Measurements from ENCODE around the gene MAP2K5. TPM values are rescaled to one million over a fixed set of nuclear protein-coding genes. Genes with fewer than 3 reads are reported as not detected.

Gene MAP2K5
- total RNA-seq, 4 donors from 2014 or later = 10.2 to 13.8 (median 11.9) TPM

DNA sequence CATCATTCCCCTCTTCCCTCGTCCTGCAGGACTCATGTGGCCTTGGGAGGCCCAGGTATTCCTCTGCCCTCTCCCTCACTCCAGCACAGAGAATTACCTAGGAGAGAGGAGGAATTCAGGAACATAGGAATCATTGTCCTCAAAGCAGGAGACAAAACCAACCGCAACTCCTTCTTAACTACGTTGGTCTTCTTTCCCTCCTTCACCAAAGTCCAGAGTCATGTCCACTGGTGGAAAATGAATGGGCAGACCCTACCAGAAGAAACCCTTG lies 227.8 kb downstream of the MAP2K5 start:
- no peaks in the 10 kb centered on the region for H3K27me3 ChIP-seq
- WGBS, 2 donors = 89 to 90% methylated on average over 3 of the region's 3 CpGs
- H3K4me3 ChIP-seq = no peak overlapping the region
- no peaks in the 10 kb centered on the region for H3K9me3 ChIP-seq
- DNase-seq (ENCODE audit: low spot score in 2 of 2) = no peak
- peaks cover 0 to 15% (median 0%) of the 10 kb centered on the region in 3 donors for H3K36me3 ChIP-seq
- no peak overlapping the region for H3K27ac ChIP-seq
- no peaks in the 10 kb centered on the region for H3K4me1 ChIP-seq
- TF ChIP-seq EP300 (IDR thresholded peaks at IDR 0.05) = no peak
- TF ChIP-seq POLR2A (IDR thresholded peaks at IDR 0.05) = no peak
- TF ChIP-seq, protein P1, sequence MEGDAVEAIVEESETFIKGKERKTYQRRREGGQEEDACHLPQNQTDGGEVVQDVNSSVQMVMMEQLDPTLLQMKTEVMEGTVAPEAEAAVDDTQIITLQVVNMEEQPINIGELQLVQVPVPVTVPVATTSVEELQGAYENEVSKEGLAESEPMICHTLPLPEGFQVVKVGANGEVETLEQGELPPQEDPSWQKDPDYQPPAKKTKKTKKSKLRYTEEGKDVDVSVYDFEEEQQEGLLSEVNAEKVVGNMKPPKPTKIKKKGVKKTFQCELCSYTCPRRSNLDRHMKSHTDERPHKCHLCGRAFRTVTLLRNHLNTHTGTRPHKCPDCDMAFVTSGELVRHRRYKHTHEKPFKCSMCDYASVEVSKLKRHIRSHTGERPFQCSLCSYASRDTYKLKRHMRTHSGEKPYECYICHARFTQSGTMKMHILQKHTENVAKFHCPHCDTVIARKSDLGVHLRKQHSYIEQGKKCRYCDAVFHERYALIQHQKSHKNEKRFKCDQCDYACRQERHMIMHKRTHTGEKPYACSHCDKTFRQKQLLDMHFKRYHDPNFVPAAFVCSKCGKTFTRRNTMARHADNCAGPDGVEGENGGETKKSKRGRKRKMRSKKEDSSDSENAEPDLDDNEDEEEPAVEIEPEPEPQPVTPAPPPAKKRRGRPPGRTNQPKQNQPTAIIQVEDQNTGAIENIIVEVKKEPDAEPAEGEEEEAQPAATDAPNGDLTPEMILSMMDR (IDR thresholded peaks at IDR 0.05) = no peak

DNA sequence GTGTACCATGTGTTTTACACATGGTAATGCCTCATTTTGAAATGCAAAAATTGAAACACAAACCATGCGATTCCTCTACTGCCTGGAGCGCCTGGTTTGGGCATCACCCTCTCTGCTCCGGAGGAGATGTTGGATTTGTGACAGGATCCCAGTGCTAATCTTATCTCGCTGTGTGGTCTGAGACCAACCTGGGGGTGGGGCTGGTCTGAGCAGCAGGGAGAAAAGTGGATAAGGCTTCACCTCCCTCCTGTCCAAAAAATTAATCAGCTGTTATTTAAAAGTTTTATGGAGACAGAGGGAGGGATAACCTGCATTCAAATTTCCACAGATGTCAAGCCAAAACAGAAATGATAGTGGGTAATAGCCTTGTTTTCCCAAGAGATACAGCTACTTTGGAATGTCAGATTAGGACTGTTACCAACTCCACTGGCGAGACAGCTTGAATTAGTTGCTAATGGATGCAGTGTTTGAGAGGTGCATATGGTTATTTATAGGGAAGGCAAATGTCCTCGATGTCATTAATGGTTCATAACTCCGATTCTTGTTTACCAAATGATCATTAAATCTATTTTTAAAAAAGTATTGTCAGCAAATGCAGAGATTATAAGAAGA lies 228.8 kb downstream of the MAP2K5 start:
- WGBS, 2 donors = 69 to 71% methylated on average over 7 of the region's 7 CpGs
- no peak overlapping the region for H3K4me3 ChIP-seq
- H3K27ac ChIP-seq = no peak overlapping the region
- H3K4me1 ChIP-seq = no peaks in the 10 kb centered on the region
- H3K36me3 ChIP-seq = peaks cover 0 to 15% (median 0%) of the 10 kb centered on the region in 3 donors
- no peak for DNase-seq (ENCODE audit: low spot score in 2 of 2)
- H3K9me3 ChIP-seq = no peaks in the 10 kb centered on the region
- H3K27me3 ChIP-seq = no peaks in the 10 kb centered on the region
- TF ChIP-seq EP300 (IDR thresholded peaks at IDR 0.05) (no peak), POLR2A (IDR thresholded peaks at IDR 0.05) (no peak)
- TF ChIP-seq, protein P1 (IDR thresholded peaks at IDR 0.05) = no peak

DNA sequence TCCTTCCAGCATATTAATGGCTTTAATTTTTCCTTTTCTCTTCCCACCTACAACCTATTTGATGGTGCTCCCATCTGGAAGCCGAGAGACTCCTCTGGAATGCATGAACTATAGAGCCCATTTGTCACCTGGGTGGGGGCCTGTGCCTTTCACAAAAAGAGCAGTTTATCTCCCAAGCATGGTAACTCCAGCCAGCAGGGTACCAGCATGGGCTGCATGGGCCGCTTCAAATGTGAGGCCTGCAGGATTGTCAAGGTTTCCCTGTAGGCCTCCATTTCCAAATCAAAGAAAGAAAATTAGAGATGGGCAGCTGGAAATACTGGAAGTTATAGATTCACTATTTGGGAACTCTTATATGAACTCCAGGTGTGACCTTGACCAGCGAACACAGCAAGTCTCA lies 232.1 kb downstream of the MAP2K5 start:
- no peaks in the 10 kb centered on the region for H3K4me1 ChIP-seq
- 87 to 93% methylated on average over 3 of the region's 3 CpGs for WGBS, 2 donors

DNA sequence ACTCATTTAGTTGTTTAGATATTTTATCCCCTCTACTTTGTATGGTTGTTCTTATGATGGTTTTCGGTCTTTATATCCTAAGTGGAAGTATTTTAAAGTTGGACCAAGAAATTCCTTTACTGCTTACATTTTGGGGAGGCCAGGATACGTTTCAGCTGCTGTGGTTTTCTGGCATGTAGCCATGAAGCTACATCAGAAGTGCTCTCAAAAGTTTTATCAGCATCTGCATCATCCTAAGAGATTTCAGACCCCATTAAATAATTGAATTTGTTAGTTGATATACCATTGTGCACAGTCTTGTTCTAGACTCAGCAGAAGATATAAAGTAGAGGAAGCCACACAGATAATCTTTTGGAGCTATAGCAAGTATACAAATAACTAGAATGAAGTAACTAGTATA lies 232.7 kb downstream of the MAP2K5 start:
- TF ChIP-seq, protein P1 (IDR thresholded peaks at IDR 0.05) = no peak
- TF ChIP-seq POLR2A (IDR thresholded peaks at IDR 0.05) (no peak), EP300 (IDR thresholded peaks at IDR 0.05) (no peak)
- no peak for DNase-seq (ENCODE audit: low spot score in 2 of 2)
- Histone ChIP-seq H3K27me3 (no peaks in the 10 kb centered on the region), H3K4me3 (no peak overlapping the region), H3K36me3 (peaks cover 0 to 11% (median 0%) of the 10 kb centered on the region in 3 donors), H3K9me3 (no peaks in the 10 kb centered on the region), H3K4me1 (no peaks in the 10 kb centered on the region), H3K27ac (no peak overlapping the region)
- 83 to 90% methylated on average over 2 of the region's 2 CpGs for WGBS, 2 donors

More for the DNA sequence above, 232.1 kb downstream of the MAP2K5 start:
- Histone ChIP-seq H3K4me3 (no peak overlapping the region), H3K27me3 (no peaks in the 10 kb centered on the region), H3K27ac (no peak overlapping the region), H3K9me3 (no peaks in the 10 kb centered on the region), H3K36me3 (peaks cover 0 to 12% (median 0%) of the 10 kb centered on the region in 3 donors)
- TF ChIP-seq POLR2A (IDR thresholded peaks at IDR 0.05) (no peak), EP300 (IDR thresholded peaks at IDR 0.05) (no peak)
- TF ChIP-seq, protein P1 (IDR thresholded peaks at IDR 0.05) = no peak
- no peak for DNase-seq (ENCODE audit: low spot score in 2 of 2)

DNA sequence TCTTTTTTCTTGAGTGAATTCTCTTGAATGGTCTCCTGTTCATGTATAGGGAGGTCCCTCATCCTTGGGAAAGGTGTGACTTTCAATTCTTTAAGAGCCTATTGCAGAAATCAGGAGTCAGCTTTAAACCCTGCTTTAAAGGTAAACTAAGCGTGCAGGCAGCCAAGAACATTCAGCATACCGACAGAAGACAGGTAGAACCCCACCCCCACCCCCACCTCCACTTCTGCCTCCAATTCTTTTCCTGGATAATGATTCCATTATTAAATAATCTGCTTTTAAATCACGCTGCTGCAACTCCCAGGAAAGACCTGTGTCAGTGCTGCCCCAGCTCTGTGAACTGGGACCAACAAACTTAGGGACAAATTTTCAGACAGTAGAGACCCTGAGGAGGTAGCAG lies 233.5 kb downstream of the MAP2K5 start:
- Histone ChIP-seq H3K27ac (no peak overlapping the region), H3K4me3 (no peak overlapping the region), H3K27me3 (no peaks in the 10 kb centered on the region), H3K36me3 (peaks cover 0 to 11% (median 0%) of the 10 kb centered on the region in 3 donors), H3K4me1 (no peaks in the 10 kb centered on the region), H3K9me3 (no peaks in the 10 kb centered on the region)
- 96 to 97% methylated on average over 3 of the region's 3 CpGs for WGBS, 2 donors
- TF ChIP-seq POLR2A (IDR thresholded peaks at IDR 0.05) (no peak), EP300 (IDR thresholded peaks at IDR 0.05) (no peak)
- TF ChIP-seq, protein P1 (IDR thresholded peaks at IDR 0.05) = no peak
- DNase-seq (ENCODE audit: low spot score in 2 of 2) = no peak

Data from tibial nerve (tissue), 4 donors.